Amniotic epithelial cell (primary cell): ENCODE measurements around the gene PLEKHD1.
"Not testable (repeated sequence)": the region's sequence is repeated elsewhere in the genome, so short reads cannot be mapped to it uniquely, and the experiment has no call there.

Experiments used
- DNase-seq: peaks from one replicate; pipeline ENCODE4 v3.0.0-alpha.2; 2010; ENCODE audit warnings: low read depth

Gene PLEKHD1

GRCh38 chr14:69484444-69485314, at the start of gene PLEKHD1:
Gene PLEKHD1, plus strand, starts transcription at chr14:69484728. Its CDS starts 238 bp downstream, at chr14:69484966.
- DNase-seq: no peak

- no peak for DNase-seq
These were observed 44.8 kb upstream of the PLEKHD1 start for GRCh38 chr14:69439521-69440270.

GRCh38 chr14:69441948-69442347, 42.6 kb upstream of the PLEKHD1 start:
- no peak for DNase-seq

GRCh38 chr14:69443296-69443805, 41.2 kb upstream of the PLEKHD1 start:
- peak; percentile 6 for DNase-seq

- peak; percentile 14 for DNase-seq
These were observed 35.3 kb upstream of the PLEKHD1 start for GRCh38 chr14:69449216-69449615.

- DNase-seq: no peak
These were observed 32.6 kb upstream of the PLEKHD1 start for GRCh38 chr14:69451941-69452340.

GRCh38 chr14:69458350-69458749, 26.2 kb upstream of the PLEKHD1 start:
- no peak for DNase-seq

- no peak for DNase-seq
These were observed 25.4 kb upstream of the PLEKHD1 start for GRCh38 chr14:69459122-69459521.

- DNase-seq: peak; percentile 88
These were observed 24.3 kb upstream of the PLEKHD1 start for GRCh38 chr14:69460093-69460701.

GRCh38 chr14:69464379-69464778, 20.1 kb upstream of the PLEKHD1 start:
- DNase-seq: peak; percentile 13

- DNase-seq: peak; percentile 88
These were observed 19.7 kb upstream of the PLEKHD1 start for GRCh38 chr14:69464829-69465228.

GRCh38 chr14:69468949-69469348, 15.6 kb upstream of the PLEKHD1 start:
- no peak for DNase-seq

GRCh38 chr14:69471436-69471835, 13.1 kb upstream of the PLEKHD1 start:
- DNase-seq: no peak

GRCh38 chr14:69471916-69472315, 12.6 kb upstream of the PLEKHD1 start:
- no peak for DNase-seq

GRCh38 chr14:69473260-69473659, 11.3 kb upstream of the PLEKHD1 start:
- no peak for DNase-seq

- DNase-seq: no peak
These were observed 10.6 kb upstream of the PLEKHD1 start for GRCh38 chr14:69473946-69474345.

- peak; percentile 19 for DNase-seq
These were observed 9.2 kb upstream of the PLEKHD1 start for GRCh38 chr14:69475194-69475818.

- not testable (repeated sequence) for DNase-seq
These were observed 7.6 kb upstream of the PLEKHD1 start for GRCh38 chr14:69476824-69477450.

GRCh38 chr14:69478055-69478454, 6.5 kb upstream of the PLEKHD1 start:
- DNase-seq: not testable (repeated sequence)

GRCh38 chr14:69479696-69480095, 4.8 kb upstream of the PLEKHD1 start:
- DNase-seq: no peak

GRCh38 chr14:69480136-69480535, 4.4 kb upstream of the PLEKHD1 start:
- DNase-seq: no peak
